ENCODE results near the gene PI4K2B. TPM values are rescaled to one million over a fixed set of nuclear protein-coding genes. Genes with fewer than 3 reads are reported as not detected.
"Not testable (repeated sequence)": the region's sequence is repeated elsewhere in the genome, so short reads cannot be mapped to it uniquely, and the experiment has no call there.

The PI4K2B gene
- total RNA-seq, 1 donor from 2014 or later: 7.3 TPM

GRCh38 chr4:25215511-25215910 lies 18.3 kb upstream of the PI4K2B start:
- Histone ChIP-seq H3K27ac (ENCODE audit: low read depth, low read length) (no peak overlapping the region), H3K4me3 (ENCODE audit: low read length in 3 of 3) (no peak overlapping the region), H3K27me3 (ENCODE audit: control insufficient read depth in 3 of 3, insufficient read depth in 3 of 3, low read length in 3 of 3) (no peaks in the 10 kb centered on the region), H3K36me3 (ENCODE audit: control insufficient read depth in 3 of 3, insufficient read depth in 3 of 3, low read length in 3 of 3) (no peaks in the 10 kb centered on the region), H3K9me3 (ENCODE audit: control insufficient read depth in 3 of 3, low read length in 3 of 3) (peaks cover 0 to 3% (median 0%) of the 10 kb centered on the region in 3 donors), H3K9ac (ENCODE audit: low read depth in 1 of 3, low read length in 3 of 3) (no peak overlapping the region), H3K4me1 (ENCODE audit: control insufficient read depth in 3 of 3, insufficient read depth in 3 of 3, low read length in 3 of 3) (no peaks in the 10 kb centered on the region)

- peaks cover 0 to 7% (median 3%) of the 10 kb centered on the region in 3 donors for H3K9me3 ChIP-seq (ENCODE audit: control insufficient read depth in 3 of 3, low read length in 3 of 3)
- H3K4me3 ChIP-seq (ENCODE audit: low read length in 3 of 3): no peak overlapping the region
- H3K9ac ChIP-seq (ENCODE audit: low read depth in 1 of 3, low read length in 3 of 3): no peak overlapping the region
- no peaks in the 10 kb centered on the region for H3K27me3 ChIP-seq (ENCODE audit: control insufficient read depth in 3 of 3, insufficient read depth in 3 of 3, low read length in 3 of 3)
- no peaks in the 10 kb centered on the region for H3K4me1 ChIP-seq (ENCODE audit: control insufficient read depth in 3 of 3, insufficient read depth in 3 of 3, low read length in 3 of 3)
- H3K36me3 ChIP-seq (ENCODE audit: control insufficient read depth in 3 of 3, insufficient read depth in 3 of 3, low read length in 3 of 3): no peaks in the 10 kb centered on the region
- no peak overlapping the region for H3K27ac ChIP-seq (ENCODE audit: low read depth, low read length)
Measured at GRCh38 chr4:25221377-25221776, 12.5 kb upstream of the PI4K2B start.

- Histone ChIP-seq H3K4me3 (ENCODE audit: low read length in 3 of 3) (no peak overlapping the region), H3K36me3 (ENCODE audit: control insufficient read depth in 3 of 3, insufficient read depth in 3 of 3, low read length in 3 of 3) (no peaks in the 10 kb centered on the region), H3K27ac (ENCODE audit: low read depth, low read length) (no peak overlapping the region), H3K27me3 (ENCODE audit: control insufficient read depth in 3 of 3, insufficient read depth in 3 of 3, low read length in 3 of 3) (no peaks in the 10 kb centered on the region), H3K9ac (ENCODE audit: low read depth in 1 of 3, low read length in 3 of 3) (no peak overlapping the region), H3K9me3 (ENCODE audit: control insufficient read depth in 3 of 3, low read length in 3 of 3) (peaks cover 0 to 7% (median 3%) of the 10 kb centered on the region in 3 donors), H3K4me1 (ENCODE audit: control insufficient read depth in 3 of 3, insufficient read depth in 3 of 3, low read length in 3 of 3) (no peaks in the 10 kb centered on the region)
Measured at GRCh38 chr4:25223802-25224375, 9.9 kb upstream of the PI4K2B start.

GRCh38 chr4:25229804-25230203 lies 4.0 kb upstream of the PI4K2B start:
- Histone ChIP-seq H3K9me3 (ENCODE audit: control insufficient read depth in 3 of 3, low read length in 3 of 3) (peaks cover 0 to 4% (median 2%) of the 10 kb centered on the region in 3 donors), H3K4me1 (ENCODE audit: control insufficient read depth in 3 of 3, insufficient read depth in 3 of 3, low read length in 3 of 3) (no peaks in the 10 kb centered on the region), H3K9ac (ENCODE audit: low read depth in 1 of 3, low read length in 3 of 3) (no peak overlapping the region), H3K4me3 (ENCODE audit: low read length in 3 of 3) (no peak overlapping the region), H3K36me3 (ENCODE audit: control insufficient read depth in 3 of 3, insufficient read depth in 3 of 3, low read length in 3 of 3) (no peaks in the 10 kb centered on the region), H3K27me3 (ENCODE audit: control insufficient read depth in 3 of 3, insufficient read depth in 3 of 3, low read length in 3 of 3) (no peaks in the 10 kb centered on the region), H3K27ac (ENCODE audit: low read depth, low read length) (no peak overlapping the region)

- H3K9ac ChIP-seq (ENCODE audit: low read depth in 1 of 3, low read length in 3 of 3): no peak overlapping the region
- peaks cover 0 to 4% (median 2%) of the 10 kb centered on the region in 3 donors for H3K9me3 ChIP-seq (ENCODE audit: control insufficient read depth in 3 of 3, low read length in 3 of 3)
- peak overlapping the region; percentile 62 to 91 (median 80) for H3K4me3 ChIP-seq (ENCODE audit: low read length in 3 of 3)
- peak overlapping the region; percentile 87 for H3K27ac ChIP-seq (ENCODE audit: low read depth, low read length)
- no peaks in the 10 kb centered on the region for H3K36me3 ChIP-seq (ENCODE audit: control insufficient read depth in 3 of 3, insufficient read depth in 3 of 3, low read length in 3 of 3)
- peaks cover 0 to 8% (median 7%) of the 10 kb centered on the region in 3 donors for H3K4me1 ChIP-seq (ENCODE audit: control insufficient read depth in 3 of 3, insufficient read depth in 3 of 3, low read length in 3 of 3)
- H3K27me3 ChIP-seq (ENCODE audit: control insufficient read depth in 3 of 3, insufficient read depth in 3 of 3, low read length in 3 of 3): no peaks in the 10 kb centered on the region
Measured at GRCh38 chr4:25233194-25233593, 639 bp upstream of the PI4K2B start.

GRCh38 chr4:25234390-25235370 lies 847 bp downstream of the PI4K2B start:
- Histone ChIP-seq H3K27me3 (ENCODE audit: control insufficient read depth in 3 of 3, insufficient read depth in 3 of 3, low read length in 3 of 3) (no peaks in the 10 kb centered on the region), H3K9me3 (ENCODE audit: control insufficient read depth in 3 of 3, low read length in 3 of 3) (peaks cover 0 to 4% (median 2%) of the 10 kb centered on the region in 3 donors), H3K36me3 (ENCODE audit: control insufficient read depth in 3 of 3, insufficient read depth in 3 of 3, low read length in 3 of 3) (no peaks in the 10 kb centered on the region), H3K4me1 (ENCODE audit: control insufficient read depth in 3 of 3, insufficient read depth in 3 of 3, low read length in 3 of 3) (peaks cover 0 to 8% (median 7%) of the 10 kb centered on the region in 3 donors), H3K4me3 (ENCODE audit: low read length in 3 of 3) (peak overlapping the region; percentile 91 to 95 (median 92)), H3K27ac (ENCODE audit: low read depth, low read length) (peak overlapping the region; percentile 87), H3K9ac (ENCODE audit: low read depth in 1 of 3, low read length in 3 of 3) (peak overlapping the region; percentile 84 to 93 (median 89))

GRCh38 chr4:25235401-25235800 lies 1.6 kb downstream of the PI4K2B start:
- H3K36me3 ChIP-seq (ENCODE audit: control insufficient read depth in 3 of 3, insufficient read depth in 3 of 3, low read length in 3 of 3): no peaks in the 10 kb centered on the region
- H3K27me3 ChIP-seq (ENCODE audit: control insufficient read depth in 3 of 3, insufficient read depth in 3 of 3, low read length in 3 of 3): no peaks in the 10 kb centered on the region
- peaks cover 0 to 4% (median 2%) of the 10 kb centered on the region in 3 donors for H3K9me3 ChIP-seq (ENCODE audit: control insufficient read depth in 3 of 3, low read length in 3 of 3)
- H3K27ac ChIP-seq (ENCODE audit: low read depth, low read length): peak overlapping the region; percentile 87
- H3K9ac ChIP-seq (ENCODE audit: low read depth in 1 of 3, low read length in 3 of 3): peak overlapping the region in 2 of 3 donors; percentile 89 to 93
- H3K4me3 ChIP-seq (ENCODE audit: low read length in 3 of 3): peak overlapping the region; percentile 91 to 95 (median 92)
- peaks cover 0 to 8% (median 7%) of the 10 kb centered on the region in 3 donors for H3K4me1 ChIP-seq (ENCODE audit: control insufficient read depth in 3 of 3, insufficient read depth in 3 of 3, low read length in 3 of 3)

GRCh38 chr4:25236030-25236429 lies 2.2 kb downstream of the PI4K2B start:
- not testable (repeated sequence) for H3K4me3 ChIP-seq (ENCODE audit: low read length in 3 of 3); H3K27ac ChIP-seq (ENCODE audit: low read depth, low read length); H3K9ac ChIP-seq (ENCODE audit: low read depth in 1 of 3, low read length in 3 of 3)

GRCh38 chr4:25236971-25237370 lies 3.1 kb downstream of the PI4K2B start:
- H3K9me3 ChIP-seq (ENCODE audit: control insufficient read depth in 3 of 3, low read length in 3 of 3): peaks cover 0 to 4% (median 2%) of the 10 kb centered on the region in 3 donors
- no peak overlapping the region for H3K4me3 ChIP-seq (ENCODE audit: low read length in 3 of 3)
- H3K4me1 ChIP-seq (ENCODE audit: control insufficient read depth in 3 of 3, insufficient read depth in 3 of 3, low read length in 3 of 3): peaks cover 0 to 8% (median 7%) of the 10 kb centered on the region in 3 donors
- no peak overlapping the region for H3K27ac ChIP-seq (ENCODE audit: low read depth, low read length)
- H3K36me3 ChIP-seq (ENCODE audit: control insufficient read depth in 3 of 3, insufficient read depth in 3 of 3, low read length in 3 of 3): no peaks in the 10 kb centered on the region
- H3K27me3 ChIP-seq (ENCODE audit: control insufficient read depth in 3 of 3, insufficient read depth in 3 of 3, low read length in 3 of 3): no peaks in the 10 kb centered on the region
- H3K9ac ChIP-seq (ENCODE audit: low read depth in 1 of 3, low read length in 3 of 3): no peak overlapping the region

More at GRCh38 chr4:25236030-25236429, 2.2 kb downstream of the PI4K2B start:
- not testable (repeated sequence) for H3K36me3 ChIP-seq (ENCODE audit: control insufficient read depth in 3 of 3, insufficient read depth in 3 of 3, low read length in 3 of 3); H3K9me3 ChIP-seq (ENCODE audit: control insufficient read depth in 3 of 3, low read length in 3 of 3); H3K27me3 ChIP-seq (ENCODE audit: control insufficient read depth in 3 of 3, insufficient read depth in 3 of 3, low read length in 3 of 3); H3K4me1 ChIP-seq (ENCODE audit: control insufficient read depth in 3 of 3, insufficient read depth in 3 of 3, low read length in 3 of 3)

GRCh38 chr4:25238052-25238451 lies 4.2 kb downstream of the PI4K2B start:
- Histone ChIP-seq H3K27me3 (ENCODE audit: control insufficient read depth in 3 of 3, insufficient read depth in 3 of 3, low read length in 3 of 3) (no peaks in the 10 kb centered on the region), H3K36me3 (ENCODE audit: control insufficient read depth in 3 of 3, insufficient read depth in 3 of 3, low read length in 3 of 3) (no peaks in the 10 kb centered on the region), H3K9ac (ENCODE audit: low read depth in 1 of 3, low read length in 3 of 3) (no peak overlapping the region), H3K9me3 (ENCODE audit: control insufficient read depth in 3 of 3, low read length in 3 of 3) (peaks cover 0 to 2% (median under 1%) of the 10 kb centered on the region in 3 donors), H3K27ac (ENCODE audit: low read depth, low read length) (no peak overlapping the region), H3K4me3 (ENCODE audit: low read length in 3 of 3) (no peak overlapping the region), H3K4me1 (ENCODE audit: control insufficient read depth in 3 of 3, insufficient read depth in 3 of 3, low read length in 3 of 3) (peaks cover 0 to 8% (median 7%) of the 10 kb centered on the region in 3 donors)

Measured in skeletal muscle tissue (tissue), 4 donors.